Ovary (tissue), 3 donors: ENCODE measurements around the gene CSTPP1.

Experiments used
- POLR2A ChIP-seq: fragments of 450-650 bp; IDR thresholded peaks from one replicate; pipeline ENCODE4 v1.6.1; 2017; ENCODE audit warnings: antibody characterized with exemption, mild to moderate bottlenecking, moderate library complexity
- TF ChIP-seq, protein P1 (sequence below), 3 donors: fragments of 450-650 bp in 2 of 3; fragments of 200-600 bp in 1 of 3; IDR thresholded peaks; one replicate each; pipeline versions ENCODE4 v1.5.1 to v1.8.0; 2016 to 2022; ENCODE audit warnings: antibody characterized with exemption in 3 of 3, mild to moderate bottlenecking in 1 of 3
- donor health status: DM: no; HTN: no; CAD: no.

DNA sequence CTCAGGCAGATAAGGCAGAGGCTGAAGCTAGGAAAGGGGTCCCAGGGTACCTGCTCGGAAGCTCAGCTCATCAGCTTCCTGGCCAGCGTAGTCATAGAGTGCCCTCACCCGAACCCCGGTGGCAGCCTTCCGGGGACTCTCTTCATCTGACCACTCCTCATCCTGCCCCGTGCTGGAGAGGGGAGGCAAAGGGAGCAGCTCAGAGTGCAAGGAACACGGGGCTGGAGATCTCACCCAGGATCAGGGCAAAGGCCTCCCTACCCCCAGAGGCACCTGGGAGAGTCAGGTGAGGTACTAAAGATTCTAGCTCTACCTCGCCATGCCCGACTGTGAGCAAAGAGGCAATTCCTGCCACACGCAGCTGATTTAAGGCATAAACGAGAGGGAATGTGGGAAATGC is 241.8 kb downstream of the CSTPP1 start:
- TF ChIP-seq, protein P1, sequence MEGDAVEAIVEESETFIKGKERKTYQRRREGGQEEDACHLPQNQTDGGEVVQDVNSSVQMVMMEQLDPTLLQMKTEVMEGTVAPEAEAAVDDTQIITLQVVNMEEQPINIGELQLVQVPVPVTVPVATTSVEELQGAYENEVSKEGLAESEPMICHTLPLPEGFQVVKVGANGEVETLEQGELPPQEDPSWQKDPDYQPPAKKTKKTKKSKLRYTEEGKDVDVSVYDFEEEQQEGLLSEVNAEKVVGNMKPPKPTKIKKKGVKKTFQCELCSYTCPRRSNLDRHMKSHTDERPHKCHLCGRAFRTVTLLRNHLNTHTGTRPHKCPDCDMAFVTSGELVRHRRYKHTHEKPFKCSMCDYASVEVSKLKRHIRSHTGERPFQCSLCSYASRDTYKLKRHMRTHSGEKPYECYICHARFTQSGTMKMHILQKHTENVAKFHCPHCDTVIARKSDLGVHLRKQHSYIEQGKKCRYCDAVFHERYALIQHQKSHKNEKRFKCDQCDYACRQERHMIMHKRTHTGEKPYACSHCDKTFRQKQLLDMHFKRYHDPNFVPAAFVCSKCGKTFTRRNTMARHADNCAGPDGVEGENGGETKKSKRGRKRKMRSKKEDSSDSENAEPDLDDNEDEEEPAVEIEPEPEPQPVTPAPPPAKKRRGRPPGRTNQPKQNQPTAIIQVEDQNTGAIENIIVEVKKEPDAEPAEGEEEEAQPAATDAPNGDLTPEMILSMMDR (IDR thresholded peaks at IDR 0.05): no peak
- no peak for TF ChIP-seq POLR2A
